ENCODE measurements around the gene YIPF1.

YIPF1 gene

GRCh38 chr1:53889304-53890298 lies at the start of gene YIPF1:
YIPF1 (minus strand) TSS chr1:53889797; CDS start chr1:53888937, 860 bp downstream.
- DNase-seq (ENCODE audit: low spot score) = peak; percentile 97

- no peak for DNase-seq (ENCODE audit: low spot score)
Measured at GRCh38 chr1:53938136-53938830, 48.7 kb upstream of the YIPF1 start.

GRCh38 chr1:53936430-53936829 lies 46.8 kb upstream of the YIPF1 start:
- no peak for DNase-seq (ENCODE audit: low spot score)

GRCh38 chr1:53934170-53934765 lies 44.7 kb upstream of the YIPF1 start:
- DNase-seq (ENCODE audit: low spot score) = no peak

- no peak for DNase-seq (ENCODE audit: low spot score)
Measured at GRCh38 chr1:53931523-53931922, 41.9 kb upstream of the YIPF1 start.

GRCh38 chr1:53930932-53931331 lies 41.3 kb upstream of the YIPF1 start:
- DNase-seq (ENCODE audit: low spot score) = no peak

- no peak for DNase-seq (ENCODE audit: low spot score)
Measured at GRCh38 chr1:53929246-53929960, 39.8 kb upstream of the YIPF1 start.

GRCh38 chr1:53927376-53927881 lies 37.8 kb upstream of the YIPF1 start:
- DNase-seq (ENCODE audit: low spot score) = no peak

GRCh38 chr1:53919675-53920066 lies 30.1 kb upstream of the YIPF1 start:
- no peak for DNase-seq (ENCODE audit: low spot score)

GRCh38 chr1:53918343-53918742 lies 28.7 kb upstream of the YIPF1 start:
- no peak for DNase-seq (ENCODE audit: low spot score)

GRCh38 chr1:53913352-53914033 lies 23.9 kb upstream of the YIPF1 start:
- DNase-seq (ENCODE audit: low spot score) = no peak

GRCh38 chr1:53911442-53911841 lies 21.8 kb upstream of the YIPF1 start:
- no peak for DNase-seq (ENCODE audit: low spot score)

GRCh38 chr1:53909946-53910345 lies 20.3 kb upstream of the YIPF1 start:
- DNase-seq (ENCODE audit: low spot score) = no peak

GRCh38 chr1:53906121-53906520 lies 16.5 kb upstream of the YIPF1 start:
- DNase-seq (ENCODE audit: low spot score) = no peak

GRCh38 chr1:53905509-53905908 lies 15.9 kb upstream of the YIPF1 start:
- no peak for DNase-seq (ENCODE audit: low spot score)

- no peak for DNase-seq (ENCODE audit: low spot score)
Measured at GRCh38 chr1:53902235-53903138, 12.9 kb upstream of the YIPF1 start.

GRCh38 chr1:53899708-53900107 lies 10.1 kb upstream of the YIPF1 start:
- DNase-seq (ENCODE audit: low spot score) = no peak

- no peak for DNase-seq (ENCODE audit: low spot score)
Measured at GRCh38 chr1:53899206-53899628, 9.6 kb upstream of the YIPF1 start.

GRCh38 chr1:53896635-53897229 lies 7.1 kb upstream of the YIPF1 start:
- peak; percentile 80 for DNase-seq (ENCODE audit: low spot score)

GRCh38 chr1:53895421-53895820 lies 5.8 kb upstream of the YIPF1 start:
- DNase-seq (ENCODE audit: low spot score) = peak; percentile 17

Data from AG20443 (cell line).